Esophagus muscularis mucosa (tissue), 4 donors: ENCODE measurements around the gene CENPQ. TPM values are rescaled to one million over a fixed set of nuclear protein-coding genes. Genes with fewer than 3 reads are reported as not detected.

ENCODE experiments used
- DNase-seq: peaks from one replicate; pipeline ENCODE4 v3.0.0-alpha.2; 2017; ENCODE audit errors: extremely low spot score
- H3K27ac ChIP-seq, 4 donors: fragments of 200-600 bp; sonication (generic); replicated peaks in 1 of 4; 1 replicate in 3 of 4; 2 replicates in 1 of 4; pipeline ENCODE4 v1.5.1; 2016 to 2019; ENCODE audit warnings: mild to moderate bottlenecking in 1 of 4
- H3K27me3 ChIP-seq, 4 donors: fragments of 200-600 bp; sonication (generic); one replicate each; pipeline versions ENCODE4 v1.5.1 to v1.6.0; 2016 to 2019
- H3K36me3 ChIP-seq, 4 donors: fragments of 200-600 bp; sonication (generic); one replicate each; pipeline ENCODE4 v1.5.1; 2016 to 2019
- H3K4me1 ChIP-seq, 4 donors: fragments of 200-600 bp; sonication (generic); one replicate each; pipeline ENCODE4 v1.5.1; 2016 to 2019
- H3K4me3 ChIP-seq, 4 donors: fragments of 200-600 bp; sonication (generic); 1 replicate in 2 of 4; 2 replicates in 2 of 4; pipeline ENCODE4 v1.5.1; 2016 to 2019; ENCODE audit warnings: mild to moderate bottlenecking in 4 of 4, moderate library complexity in 1 of 4
- H3K9me3 ChIP-seq, 4 donors: fragments of 200-600 bp; sonication (generic); 1 replicate in 3 of 4; 2 replicates in 1 of 4; pipeline ENCODE4 v1.5.1; 2016 to 2019
- EP300 ChIP-seq: sonication (generic); formaldehyde crosslinking; IDR thresholded peaks from one replicate; pipeline ENCODE4 v1.6.1; 2017; ENCODE audit warnings: antibody characterized with exemption
- POLR2A ChIP-seq: fragments of 450-650 bp; IDR thresholded peaks from one replicate; pipeline ENCODE4 v1.6.1; 2017; ENCODE audit warnings: antibody characterized with exemption, moderate library complexity, mild to moderate bottlenecking, low read depth
- POLR2AphosphoS5 ChIP-seq, 2 donors: sonication (generic); formaldehyde crosslinking; IDR thresholded peaks; one replicate each; pipeline ENCODE4 v1.6.1; 2017; ENCODE audit warnings: antibody characterized with exemption in 2 of 2
- WGBS: methylation state at CpG from one replicate; pipeline ENCODE4 v1.1.5; 2018; 5-methylcytosine and 5-hydroxymethylcytosine counted together
- intact Hi-C: fragments of 100-400 bp; cut with DNase I; formaldehyde crosslinking; loops from one replicate; pipeline ENCODE4 v1.15.1; 2023
- total RNA-seq, 4 donors: library from RNA; depleted of rRNA; stranded (reverse); fragments of >200 nt; gene quantifications; one replicate each; pipeline versions ENCODE4 v1.1.0 to v1.2.1, GENCODE V29; 2016
- TF ChIP-seq, protein P1 (sequence below), 3 experiments: fragments of 200-600 bp in 2 of 3; fragments of 450-650 bp in 1 of 3; sonication (generic) in 2 of 3; IDR thresholded peaks; one replicate each; pipeline ENCODE4 v1.5.1; 2017 to 2019; ENCODE audit warnings: antibody characterized with exemption in 3 of 3, mild to moderate bottlenecking in 2 of 3, moderate library complexity in 1 of 3

Gene CENPQ
- total RNA-seq, 4 donors from 2014 or later, result 2.9 to 5.6 (median 4.7) TPM

DNA sequence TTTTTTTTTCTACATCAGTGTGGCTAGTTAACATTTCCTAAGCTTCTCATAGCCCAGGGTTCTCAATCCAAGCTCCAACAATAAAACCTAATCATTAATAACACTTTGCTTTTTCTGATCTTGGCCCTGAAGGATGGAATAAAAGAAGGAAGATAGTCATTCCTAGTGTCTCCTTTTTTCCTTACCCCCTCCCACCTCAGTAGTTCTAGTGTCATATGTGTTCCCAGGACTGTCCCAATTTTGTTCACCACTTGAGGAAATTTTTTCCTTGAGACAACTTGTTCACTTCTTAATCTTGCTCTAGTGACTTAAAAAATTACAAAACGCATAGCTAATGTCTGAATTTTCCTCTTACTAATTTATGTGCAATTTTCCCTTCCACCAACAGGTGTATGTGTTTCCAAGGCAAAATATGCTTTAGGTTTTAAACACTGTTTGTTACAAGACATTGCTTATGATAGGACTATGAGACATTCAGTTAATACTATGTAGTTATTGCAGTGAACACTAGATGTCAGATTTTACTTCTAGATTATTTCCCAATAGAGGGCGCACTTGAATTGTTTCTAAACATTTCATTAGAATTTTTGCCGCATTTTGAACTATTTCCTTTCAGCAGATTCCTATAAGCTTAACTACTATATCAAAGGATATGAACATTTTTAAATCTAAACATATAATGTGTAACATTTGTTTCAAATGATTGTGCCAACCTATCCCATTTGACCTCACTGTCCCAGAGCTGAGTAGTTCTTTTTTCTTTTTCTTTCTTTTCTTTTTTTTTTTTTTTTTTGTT, 68.8 kb downstream of the CENPQ start:
- WGBS, result 15% methylated on average over 3 of the region's 3 CpGs

DNA sequence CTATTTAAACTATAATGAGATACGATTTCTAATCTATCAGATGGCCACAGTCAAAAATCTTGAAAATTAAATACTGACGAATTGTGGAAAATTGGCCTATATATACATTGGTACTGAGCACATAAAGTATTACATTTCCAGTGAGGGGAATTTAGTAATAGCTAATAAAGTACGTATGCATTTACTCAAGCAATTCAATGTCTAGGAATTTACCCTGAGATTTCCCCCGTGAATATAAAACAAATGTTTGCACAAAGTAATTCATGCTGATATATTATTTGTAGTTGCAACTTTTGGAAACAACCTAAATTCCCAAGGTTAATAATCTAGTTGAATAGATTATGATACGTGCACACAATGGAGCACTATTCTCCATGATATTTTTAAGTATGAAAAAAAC, 72.6 kb downstream of the CENPQ start:
- Histone ChIP-seq H3K4me1 (no peaks in the 10 kb centered on the region), H3K27me3 (no peaks in the 10 kb centered on the region), H3K9me3 (no peaks in the 10 kb centered on the region), H3K27ac (no peak overlapping the region), H3K36me3 (no peaks in the 10 kb centered on the region), H3K4me3 (no peak overlapping the region)
- intact Hi-C loops, result no loop called here
- TF ChIP-seq POLR2A (no peak), POLR2AphosphoS5 (IDR thresholded peaks at IDR 0.05) (no peak), EP300 (no peak)
- TF ChIP-seq, protein P1, sequence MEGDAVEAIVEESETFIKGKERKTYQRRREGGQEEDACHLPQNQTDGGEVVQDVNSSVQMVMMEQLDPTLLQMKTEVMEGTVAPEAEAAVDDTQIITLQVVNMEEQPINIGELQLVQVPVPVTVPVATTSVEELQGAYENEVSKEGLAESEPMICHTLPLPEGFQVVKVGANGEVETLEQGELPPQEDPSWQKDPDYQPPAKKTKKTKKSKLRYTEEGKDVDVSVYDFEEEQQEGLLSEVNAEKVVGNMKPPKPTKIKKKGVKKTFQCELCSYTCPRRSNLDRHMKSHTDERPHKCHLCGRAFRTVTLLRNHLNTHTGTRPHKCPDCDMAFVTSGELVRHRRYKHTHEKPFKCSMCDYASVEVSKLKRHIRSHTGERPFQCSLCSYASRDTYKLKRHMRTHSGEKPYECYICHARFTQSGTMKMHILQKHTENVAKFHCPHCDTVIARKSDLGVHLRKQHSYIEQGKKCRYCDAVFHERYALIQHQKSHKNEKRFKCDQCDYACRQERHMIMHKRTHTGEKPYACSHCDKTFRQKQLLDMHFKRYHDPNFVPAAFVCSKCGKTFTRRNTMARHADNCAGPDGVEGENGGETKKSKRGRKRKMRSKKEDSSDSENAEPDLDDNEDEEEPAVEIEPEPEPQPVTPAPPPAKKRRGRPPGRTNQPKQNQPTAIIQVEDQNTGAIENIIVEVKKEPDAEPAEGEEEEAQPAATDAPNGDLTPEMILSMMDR (IDR thresholded peaks at IDR 0.05), result no peak
- DNase-seq, result no peak
- WGBS, result 77% methylated on average over 5 of the region's 5 CpGs

More for the DNA sequence above, 68.8 kb downstream of the CENPQ start:
- H3K27ac ChIP-seq, result no peak overlapping the region
- TF ChIP-seq POLR2A, result no peak
- TF ChIP-seq, protein P1 (IDR thresholded peaks at IDR 0.05), result peak; percentile 64 to 71 (median 68)
- no peaks in the 10 kb centered on the region for H3K4me1 ChIP-seq
- peak overlapping the region in 2 of 4 donors; percentile 3 to 18 for H3K4me3 ChIP-seq
- H3K36me3 ChIP-seq, result no peaks in the 10 kb centered on the region
- H3K9me3 ChIP-seq, result no peaks in the 10 kb centered on the region
- no peaks in the 10 kb centered on the region for H3K27me3 ChIP-seq
- no peak for DNase-seq
- intact Hi-C loops, result loop anchor here (2.0 to 5.0 kb wide), 2 partner anchors 75 to 315 kb away; no protein-coding TSS in a partner anchor

DNA sequence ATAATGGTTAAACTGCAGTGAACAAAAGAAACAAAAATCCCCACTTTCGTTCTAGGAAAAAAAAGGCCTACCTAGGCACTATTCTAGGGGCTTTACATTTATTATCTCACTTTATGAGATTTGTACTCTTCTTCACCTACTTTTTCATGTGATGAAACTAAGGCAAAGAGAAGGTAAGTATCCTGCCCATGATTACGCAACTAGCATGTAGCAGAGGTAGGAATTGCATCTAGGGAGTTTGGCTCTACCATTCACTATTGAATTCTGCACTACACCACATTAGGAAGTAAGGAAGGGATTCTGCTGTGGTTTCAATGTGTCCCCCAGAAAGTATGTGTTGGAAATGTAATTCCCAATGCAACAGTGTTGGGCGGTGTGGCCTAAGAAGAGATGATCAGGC, 75.9 kb downstream of the CENPQ start:
- Histone ChIP-seq H3K36me3 (no peaks in the 10 kb centered on the region), H3K27ac (no peak overlapping the region), H3K27me3 (no peaks in the 10 kb centered on the region), H3K9me3 (no peaks in the 10 kb centered on the region), H3K4me1 (no peaks in the 10 kb centered on the region), H3K4me3 (no peak overlapping the region)
- DNase-seq, result no peak
- intact Hi-C loops, result no loop called here
- WGBS, result 100% methylated on average over 3 of the region's 3 CpGs
- TF ChIP-seq, protein P1 (IDR thresholded peaks at IDR 0.05), result no peak
- TF ChIP-seq POLR2AphosphoS5 (IDR thresholded peaks at IDR 0.05) (no peak), EP300 (no peak), POLR2A (no peak)

DNA sequence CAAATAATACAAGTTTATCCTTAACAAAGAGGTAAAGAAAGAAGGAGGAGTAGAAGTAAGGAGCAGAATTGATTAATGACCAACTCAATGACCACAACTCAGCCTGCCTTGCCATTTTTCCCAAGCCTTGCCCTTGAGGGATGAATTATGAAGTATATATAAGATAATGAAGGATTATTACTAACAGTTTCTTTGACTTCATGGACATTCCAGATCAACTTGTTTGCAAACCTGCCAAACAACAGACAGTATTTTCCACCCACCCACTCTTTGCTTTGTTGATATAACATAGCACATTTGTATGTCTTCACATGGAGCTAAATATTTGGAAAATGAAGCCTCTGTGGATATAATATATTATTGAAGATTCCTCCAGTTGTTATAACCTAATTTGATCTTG, 77.4 kb downstream of the CENPQ start:
- TF ChIP-seq EP300 (no peak), POLR2A (no peak), POLR2AphosphoS5 (IDR thresholded peaks at IDR 0.05) (no peak)
- TF ChIP-seq, protein P1 (IDR thresholded peaks at IDR 0.05), result no peak
- intact Hi-C loops, result no loop called here
- DNase-seq, result no peak
- H3K4me3 ChIP-seq, result no peak overlapping the region
- no peaks in the 10 kb centered on the region for H3K36me3 ChIP-seq
- no peak overlapping the region for H3K27ac ChIP-seq
- H3K27me3 ChIP-seq, result no peaks in the 10 kb centered on the region
- H3K4me1 ChIP-seq, result no peaks in the 10 kb centered on the region
- no peaks in the 10 kb centered on the region for H3K9me3 ChIP-seq

DNA sequence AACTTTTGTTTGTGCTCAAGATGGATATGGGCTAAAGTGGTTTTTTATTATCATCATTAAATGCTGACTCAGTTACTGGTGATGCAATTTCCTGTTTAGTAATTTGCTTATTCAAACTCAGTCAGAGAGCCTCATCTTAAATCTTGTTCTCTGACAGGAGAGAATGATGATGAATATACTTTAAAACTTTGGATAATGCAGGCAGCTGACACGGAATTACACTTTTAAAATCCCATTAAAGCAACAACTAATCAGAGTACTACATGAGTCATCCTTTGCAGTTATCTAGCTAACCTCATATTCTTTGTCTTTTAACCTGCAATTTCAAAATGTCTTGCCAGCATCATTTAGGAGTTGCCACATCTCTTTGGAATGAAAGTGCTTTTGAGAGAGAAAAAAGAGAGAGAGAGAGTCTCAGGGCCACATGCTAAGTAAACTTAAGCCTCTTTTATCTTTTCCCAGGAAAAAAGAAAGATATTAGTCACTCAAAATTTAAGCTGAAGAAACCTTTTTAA, 78.1 kb downstream of the CENPQ start:
- TF ChIP-seq EP300 (no peak), POLR2A (no peak), POLR2AphosphoS5 (IDR thresholded peaks at IDR 0.05) (no peak)
- TF ChIP-seq, protein P1 (IDR thresholded peaks at IDR 0.05), result no peak
- H3K27me3 ChIP-seq, result no peaks in the 10 kb centered on the region
- no peaks in the 10 kb centered on the region for H3K4me1 ChIP-seq
- H3K36me3 ChIP-seq, result no peaks in the 10 kb centered on the region
- WGBS, result 30% methylated on average over 1 of the region's 1 CpG
- H3K4me3 ChIP-seq, result no peak overlapping the region
- intact Hi-C loops, result no loop called here
- DNase-seq, result no peak
- no peak overlapping the region for H3K27ac ChIP-seq
- no peaks in the 10 kb centered on the region for H3K9me3 ChIP-seq
